ENCODE measurements around the gene IRGM.
"Not testable (repeated sequence)": the region's sequence is repeated elsewhere in the genome, so short reads cannot be mapped to it uniquely, and the experiment has no call there.

IRGM gene

GRCh38 chr5:150836064-150836463 is 10.3 kb upstream of the IRGM start:
- TF ChIP-seq SPI1 (IDR thresholded peaks at IDR 0.05; ENCODE audit: borderline replicate concordance, low read depth) (no peak), GABPA (IDR thresholded peaks at IDR 0.05; ENCODE audit: low read depth) (no peak), CTCF (IDR thresholded peaks at IDR 0.05; ENCODE audit: insufficient read depth, low read length) (no peak), REST (IDR thresholded peaks at IDR 0.05; ENCODE audit: insufficient replicate concordance, low read depth) (no peak), POLR2AphosphoS5 (IDR thresholded peaks at IDR 0.05; ENCODE audit: low read depth) (no peak)
- Histone ChIP-seq H3K4me3 (replicated peaks; ENCODE audit: insufficient read depth, low read length) (no peak overlapping the region), H3K27me3 (ENCODE audit: insufficient read depth, poor library complexity, severe bottlenecking) (no peaks in the 10 kb centered on the region), H3K27ac (replicated peaks) (no peak overlapping the region)
- no peak for DNase-seq (ENCODE audit: low read depth in 1 of 2, low spot score in 1 of 2)

- TF ChIP-seq POLR2AphosphoS5 (IDR thresholded peaks at IDR 0.05; ENCODE audit: low read depth) (no peak), GABPA (IDR thresholded peaks at IDR 0.05; ENCODE audit: low read depth) (no peak), REST (IDR thresholded peaks at IDR 0.05; ENCODE audit: insufficient replicate concordance, low read depth) (no peak), CTCF (IDR thresholded peaks at IDR 0.05; ENCODE audit: insufficient read depth, low read length) (no peak), SPI1 (IDR thresholded peaks at IDR 0.05; ENCODE audit: borderline replicate concordance, low read depth) (no peak)
- no peak overlapping the region for H3K4me3 ChIP-seq (replicated peaks; ENCODE audit: insufficient read depth, low read length)
- no peak for DNase-seq (ENCODE audit: low read depth in 1 of 2, low spot score in 1 of 2)
- no peak overlapping the region for H3K27ac ChIP-seq (replicated peaks)
- H3K27me3 ChIP-seq (ENCODE audit: insufficient read depth, poor library complexity, severe bottlenecking) = no peaks in the 10 kb centered on the region
These were observed 9.6 kb upstream of the IRGM start for GRCh38 chr5:150836703-150837102.

- not testable (repeated sequence) for H3K4me3 ChIP-seq (replicated peaks; ENCODE audit: insufficient read depth, low read length); H3K27ac ChIP-seq (replicated peaks); H3K27me3 ChIP-seq (ENCODE audit: insufficient read depth, poor library complexity, severe bottlenecking); DNase-seq (ENCODE audit: low read depth in 1 of 2, low spot score in 1 of 2)
These were observed 999 bp upstream of the IRGM start for GRCh38 chr5:150845185-150845859.

- no peaks in the 10 kb centered on the region for H3K27me3 ChIP-seq (ENCODE audit: insufficient read depth, poor library complexity, severe bottlenecking)
- H3K27ac ChIP-seq (replicated peaks) = peak overlapping the region; percentile 69
- peak; percentile 88 to 89 for DNase-seq (ENCODE audit: low read depth in 1 of 2, low spot score in 1 of 2)
- H3K4me3 ChIP-seq (replicated peaks; ENCODE audit: insufficient read depth, low read length) = peak overlapping the region; percentile 18
- no peak for TF ChIP-seq SPI1 (IDR thresholded peaks at IDR 0.05; ENCODE audit: borderline replicate concordance, low read depth)
- no peak for TF ChIP-seq REST (IDR thresholded peaks at IDR 0.05; ENCODE audit: insufficient replicate concordance, low read depth)
- peak; percentile 45 for TF ChIP-seq CTCF (IDR thresholded peaks at IDR 0.05; ENCODE audit: insufficient read depth, low read length)
- TF ChIP-seq POLR2AphosphoS5 (IDR thresholded peaks at IDR 0.05; ENCODE audit: low read depth) = 0 out of 2 replicates have a peak, but pooled peaks have one; percentile 38
- TF ChIP-seq GABPA (IDR thresholded peaks at IDR 0.05; ENCODE audit: low read depth) = peak; percentile 51; the same call in 1 of the 2 replicates
These were observed 473 bp downstream of the IRGM start for GRCh38 chr5:150846654-150847333.
